Naive thymus-derived CD4-positive, alpha-beta T cell (primary cell): ENCODE results near the gene VPS13D. TPM values are rescaled to one million over a fixed set of nuclear protein-coding genes. Genes with fewer than 3 reads are reported as not detected.

ENCODE experiments used
- ATAC-seq: fragments of 150-1000 bp; cut with Tn5 transposase; 2 replicates; pipeline ENCODE4 v1.10.0; 2021; ENCODE audit warnings: mild to moderate bottlenecking, moderate library complexity
- CTCF ChIA-PET: fragments of 350-600 bp; sonication (Branson Sonifier 250); formaldehyde crosslinking; loops from one replicate; lab custom pipeline; 2021; ENCODE audit warnings: antibody characterized with exemption; lab: Charles Lee
- POLR2A ChIA-PET: fragments of 350-600 bp; sonication (Branson Sonifier 250); formaldehyde crosslinking; loops from one replicate; lab custom pipeline; 2021; ENCODE audit warnings: antibody characterized with exemption, inconsistent platforms; lab: Charles Lee
- DNase-seq, 9 donors: peaks; one replicate each; pipeline versions ENCODE4 v3.0.0 to v3.0.0-alpha.2; 2020 to 2022; ENCODE audit warnings: mixed read lengths in 1 of 9
- H3K27ac ChIP-seq: one replicate; pipeline ENCODE4 v1.7.0; 2013; ENCODE audit warnings: mild to moderate bottlenecking, low read depth, low read length, moderate library complexity
- H3K27me3 ChIP-seq, 2 donors: one replicate each; pipeline ENCODE4 v1.7.0; 2013; ENCODE audit warnings: low read length in 2 of 2, mild to moderate bottlenecking in 2 of 2, moderate library complexity in 2 of 2; ENCODE audit not compliant: control insufficient read depth in 2 of 2, insufficient read depth in 2 of 2
- H3K36me3 ChIP-seq, 3 experiments: 1 replicate in 2 of 3; 2 replicates in 1 of 3; pipeline ENCODE4 v1.7.0; 2013; ENCODE audit warnings: low read length in 3 of 3, mild to moderate bottlenecking in 3 of 3, moderate library complexity in 1 of 3; ENCODE audit not compliant: insufficient read depth in 3 of 3, control insufficient read depth in 2 of 3
- H3K4me1 ChIP-seq, 2 donors: one replicate each; pipeline ENCODE4 v1.7.0; 2013; ENCODE audit warnings: low read length in 2 of 2, mild to moderate bottlenecking in 2 of 2, moderate library complexity in 1 of 2; ENCODE audit not compliant: control insufficient read depth in 2 of 2, insufficient read depth in 2 of 2
- H3K4me3 ChIP-seq: 2 replicates; pipeline ENCODE4 v1.7.0; 2013; ENCODE audit warnings: mild to moderate bottlenecking, low read length
- H3K9me3 ChIP-seq, 3 experiments: 1 replicate in 2 of 3; 2 replicates in 1 of 3; pipeline ENCODE4 v1.7.0; 2013; ENCODE audit warnings: low read length in 3 of 3; ENCODE audit not compliant: control insufficient read depth in 2 of 3
- H3K27ac Mint-ChIP-seq, 9 donors: one replicate each; pipeline ENCODE4 v1.8.0; 2020 to 2022; ENCODE audit warnings: mixed read lengths in 9 of 9, mild to moderate bottlenecking in 8 of 9, moderate library complexity in 5 of 9, inconsistent platforms in 2 of 9
- H3K27me3 Mint-ChIP-seq, 5 donors: one replicate each; pipeline ENCODE4 v1.8.0; 2021 to 2022; ENCODE audit warnings: mixed read lengths in 5 of 5, mild to moderate bottlenecking in 1 of 5
- H3K36me3 Mint-ChIP-seq, 5 donors: one replicate each; pipeline ENCODE4 v1.8.0; 2020 to 2022; ENCODE audit warnings: mixed read lengths in 5 of 5, mild to moderate bottlenecking in 3 of 5, inconsistent platforms in 1 of 5
- H3K4me1 Mint-ChIP-seq, 7 donors: one replicate each; pipeline ENCODE4 v1.8.0; 2020 to 2022; ENCODE audit warnings: mixed read lengths in 7 of 7, mild to moderate bottlenecking in 3 of 7, inconsistent platforms in 1 of 7
- H3K4me3 Mint-ChIP-seq, 10 donors: one replicate each; pipeline ENCODE4 v1.8.0; 2020 to 2022; ENCODE audit warnings: mild to moderate bottlenecking in 10 of 10, mixed read lengths in 10 of 10, moderate library complexity in 6 of 10, inconsistent platforms in 2 of 10
- H3K9me3 Mint-ChIP-seq, 11 donors: one replicate each; pipeline ENCODE4 v1.8.0; 2020 to 2022; ENCODE audit warnings: mixed read lengths in 11 of 11, mild to moderate bottlenecking in 4 of 11, inconsistent platforms in 1 of 11, moderate library complexity in 1 of 11
- intact Hi-C, 2 donors: fragments of 100-400 bp; cut with micrococcal nuclease; formaldehyde crosslinking; loops; one replicate each; pipeline ENCODE4 v1.15.1; 2023
- polyA plus RNA-seq, 2 donors: library from polyadenylated mRNA; unstranded; fragments of 300-500 nt; fragmentation: Illumina TruSeq; gene quantifications; one replicate each; pipeline ENCODE4 v1.2.3, GENCODE V29; 2021
- total RNA-seq, 6 experiments: library from RNA in 5 of 6; stranded (reverse) in 5 of 6; gene quantifications; 1 replicate in 5 of 6; 2 replicates in 1 of 6; pipeline ENCODE4 v1.2.3 and lab custom pipeline; 2021 to 2026

Gene VPS13D
- total and polyA plus RNA-seq, 7 experiments from 2014 or later: 6.5 to 94.4 (median 73.2) TPM

- Mint-ChIP-seq H3K36me3 (peaks cover 5 to 45% (median 25%) of the 10 kb centered on the region in 5 donors), H3K27me3 (no peaks in the 10 kb centered on the region), H3K4me3 (no peak overlapping the region), H3K9me3 (no peaks in the 10 kb centered on the region), H3K27ac (peak overlapping the region in 1 of 9 donors; percentile 68), H3K4me1 (peaks cover 0 to 22% (median 1%) of the 10 kb centered on the region in 7 donors)
- Histone ChIP-seq H3K4me1 (no peaks in the 10 kb centered on the region), H3K27me3 (no peaks in the 10 kb centered on the region), H3K9me3 (no peaks in the 10 kb centered on the region), H3K4me3 (no peak overlapping the region), H3K27ac (no peak overlapping the region), H3K36me3 (peaks cover 7 to 70% (median 23%) of the 10 kb centered on the region in 3 experiments)
- ATAC-seq: no peak
- DNase-seq: no peak
- ChIA-PET POLR2A (interaction anchor here (0.7 kb wide), 1 partner anchor 14 kb away, joined by 4 read pairs; no protein-coding TSS in a partner anchor), CTCF (no interaction called here)
- intact Hi-C loops: no loop called here
These were observed 63.6 kb downstream of the VPS13D start for GRCh38 chr1:12293416-12293815.

- H3K36me3 Mint-ChIP-seq: peaks cover 5 to 49% (median 30%) of the 10 kb centered on the region in 5 donors
- H3K4me1 Mint-ChIP-seq: peaks cover 0 to 22% (median 1%) of the 10 kb centered on the region in 7 donors
- Histone ChIP-seq H3K27ac (no peak overlapping the region), H3K36me3 (peaks cover 14 to 71% (median 23%) of the 10 kb centered on the region in 3 experiments), H3K4me1 (no peaks in the 10 kb centered on the region), H3K9me3 (no peaks in the 10 kb centered on the region), H3K4me3 (no peak overlapping the region), H3K27me3 (no peaks in the 10 kb centered on the region)
- ChIA-PET POLR2A (interaction anchor here (0.7 kb wide), 1 partner anchor 14 kb away, joined by 4 read pairs; no protein-coding TSS in a partner anchor), CTCF (no interaction called here)
- no peak overlapping the region for H3K4me3 Mint-ChIP-seq
- ATAC-seq (no peak), DNase-seq (no peak)
- H3K9me3 Mint-ChIP-seq: no peaks in the 10 kb centered on the region
- no peaks in the 10 kb centered on the region for H3K27me3 Mint-ChIP-seq
- intact Hi-C loops: no loop called here
- no peak overlapping the region for H3K27ac Mint-ChIP-seq
These were observed 64.2 kb downstream of the VPS13D start for GRCh38 chr1:12294076-12294475.

DNA sequence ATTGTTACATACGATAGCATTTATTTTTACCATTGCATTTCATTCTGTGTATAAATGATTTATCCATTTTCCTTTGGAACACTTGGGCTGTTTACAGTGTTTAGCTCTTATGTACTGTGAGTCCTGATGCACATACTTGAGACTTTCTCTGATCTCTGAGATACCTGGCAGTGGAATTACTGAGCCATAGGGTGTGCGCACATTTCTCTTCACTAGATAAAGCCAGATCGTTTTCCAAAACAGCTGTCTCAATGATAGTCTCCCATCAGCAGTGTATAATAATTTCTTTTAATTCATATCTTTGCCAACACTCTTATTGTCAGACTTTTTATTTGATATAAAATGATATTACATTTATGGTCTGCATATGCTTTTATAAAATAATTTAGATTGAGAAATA is 66.2 kb downstream of the VPS13D start:
- no peaks in the 10 kb centered on the region for H3K27me3 Mint-ChIP-seq
- Histone ChIP-seq H3K36me3 (peaks cover 16 to 85% (median 21%) of the 10 kb centered on the region in 3 experiments), H3K27me3 (no peaks in the 10 kb centered on the region), H3K27ac (no peak overlapping the region), H3K4me3 (no peak overlapping the region), H3K9me3 (no peaks in the 10 kb centered on the region), H3K4me1 (no peaks in the 10 kb centered on the region)
- ChIA-PET CTCF (interaction anchor here (0.6 kb wide), 1 partner anchor 321 kb away, joined by 6 read pairs; no protein-coding TSS in a partner anchor), POLR2A (no interaction called here)
- H3K36me3 Mint-ChIP-seq: peaks cover 5 to 47% (median 32%) of the 10 kb centered on the region in 5 donors
- ATAC-seq: no peak
- intact Hi-C loops: no loop called here
- H3K9me3 Mint-ChIP-seq: no peaks in the 10 kb centered on the region
- peak overlapping the region in 1 of 9 donors; percentile 26 for H3K27ac Mint-ChIP-seq
- H3K4me3 Mint-ChIP-seq: peak overlapping the region in 1 of 10 donors; percentile 28
- no peak for DNase-seq
- H3K4me1 Mint-ChIP-seq: peaks cover 0 to 22% (median 0%) of the 10 kb centered on the region in 7 donors

DNA sequence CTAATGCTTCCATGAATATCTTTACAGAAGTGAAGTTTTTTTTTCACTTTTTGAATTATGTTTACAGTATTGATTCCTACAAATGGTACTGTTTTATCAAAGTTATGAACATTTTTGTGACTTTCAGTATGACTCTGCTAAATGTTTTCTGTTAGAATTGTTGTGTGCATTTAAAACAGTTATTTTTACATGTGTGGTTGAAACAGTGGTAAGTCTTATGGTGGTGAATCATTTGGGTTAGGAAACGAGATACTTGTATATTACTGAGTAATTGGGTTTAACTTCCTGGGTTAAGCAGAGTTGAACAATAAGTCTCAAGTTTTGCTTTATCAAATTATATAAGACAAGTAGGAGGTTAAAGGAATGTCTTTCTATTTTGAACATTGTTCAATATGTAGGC is 66.8 kb downstream of the VPS13D start:
- H3K36me3 ChIP-seq: peaks cover 17 to 85% (median 19%) of the 10 kb centered on the region in 3 experiments
- no peaks in the 10 kb centered on the region for H3K9me3 ChIP-seq
- DNase-seq (no peak), ATAC-seq (no peak)
- Mint-ChIP-seq H3K4me3 (peak overlapping the region in 1 of 10 donors; percentile 6), H3K9me3 (no peaks in the 10 kb centered on the region), H3K4me1 (peaks cover 0 to 24% (median 0%) of the 10 kb centered on the region in 7 donors), H3K27me3 (no peaks in the 10 kb centered on the region), H3K36me3 (peaks cover 5 to 43% (median 27%) of the 10 kb centered on the region in 5 donors), H3K27ac (peak overlapping the region in 3 of 9 donors; percentile 5 to 29 (median 9))
- POLR2A ChIA-PET: no interaction called here
- no peaks in the 10 kb centered on the region for H3K4me1 ChIP-seq
- CTCF ChIA-PET: interaction anchor here (0.6 kb wide), 1 partner anchor 321 kb away, joined by 6 read pairs; no protein-coding TSS in a partner anchor
- intact Hi-C loops: no loop called here
- H3K27me3 ChIP-seq: no peaks in the 10 kb centered on the region
- no peak overlapping the region for H3K27ac ChIP-seq
- H3K4me3 ChIP-seq: no peak overlapping the region

GRCh38 chr1:12300706-12301105 is 70.9 kb downstream of the VPS13D start:
- no peak overlapping the region for H3K27ac Mint-ChIP-seq
- Histone ChIP-seq H3K27ac (no peak overlapping the region), H3K4me1 (no peaks in the 10 kb centered on the region), H3K27me3 (no peaks in the 10 kb centered on the region), H3K36me3 (peaks cover 7 to 85% (median 22%) of the 10 kb centered on the region in 3 experiments), H3K4me3 (no peak overlapping the region), H3K9me3 (no peaks in the 10 kb centered on the region)
- POLR2A ChIA-PET: no interaction called here
- H3K9me3 Mint-ChIP-seq: no peaks in the 10 kb centered on the region
- no peak overlapping the region for H3K4me3 Mint-ChIP-seq
- no peak for ATAC-seq
- intact Hi-C loops: no loop called here
- peaks cover 0 to 26% (median 0%) of the 10 kb centered on the region in 7 donors for H3K4me1 Mint-ChIP-seq
- CTCF ChIA-PET: interaction anchor here (0.6 kb wide), 1 partner anchor 9 kb away, joined by 4 read pairs; no protein-coding TSS in a partner anchor
- DNase-seq: no peak
- H3K36me3 Mint-ChIP-seq: peaks cover 15 to 55% (median 32%) of the 10 kb centered on the region in 5 donors
- no peaks in the 10 kb centered on the region for H3K27me3 Mint-ChIP-seq

DNA sequence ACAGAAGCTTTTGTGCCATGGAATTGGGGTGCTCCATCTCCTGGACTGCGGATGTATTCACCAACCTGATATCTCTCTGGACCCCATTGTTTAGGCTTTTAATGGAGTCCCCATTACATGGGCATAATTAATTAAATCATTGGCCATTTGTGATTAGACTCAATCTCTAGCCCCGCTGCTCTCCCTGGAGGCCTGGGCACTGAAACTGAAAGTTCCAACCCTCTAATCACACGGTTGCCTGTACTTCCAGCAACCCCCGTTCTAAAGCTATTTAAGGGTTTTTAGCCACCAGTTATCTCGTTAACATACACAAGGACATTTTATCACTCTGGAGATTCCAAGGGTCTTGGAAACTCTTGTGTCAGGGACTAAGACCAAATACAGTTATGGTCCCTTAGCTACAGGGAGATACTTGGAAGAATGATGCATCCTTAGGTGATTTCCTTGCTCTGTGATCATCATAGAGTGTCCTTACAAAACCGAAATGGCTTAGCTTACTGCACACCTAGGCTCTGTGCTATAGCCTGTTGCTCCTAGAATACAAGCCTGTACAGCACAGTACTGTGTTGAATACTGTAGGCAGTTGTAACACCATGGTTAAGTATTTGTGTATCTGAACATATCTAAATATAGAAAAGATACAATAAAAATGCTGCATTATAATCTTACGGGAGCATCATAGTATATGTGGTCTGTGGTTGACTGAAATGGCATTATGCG is 71.8 kb downstream of the VPS13D start:
- peaks cover 4 to 84% (median 28%) of the 10 kb centered on the region in 3 experiments for H3K36me3 ChIP-seq
- ChIA-PET CTCF (interaction anchor here (0.7 kb wide), 1 partner anchor 357 kb away, joined by 3 read pairs; no protein-coding TSS in a partner anchor), POLR2A (no interaction called here)
- Mint-ChIP-seq H3K4me1 (peaks cover 0 to 19% (median 0%) of the 10 kb centered on the region in 7 donors), H3K27me3 (no peaks in the 10 kb centered on the region), H3K4me3 (no peak overlapping the region), H3K27ac (peak overlapping the region in 3 of 9 donors; percentile 30 to 65 (median 42)), H3K36me3 (peaks cover 15 to 55% (median 32%) of the 10 kb centered on the region in 5 donors), H3K9me3 (no peaks in the 10 kb centered on the region)
- no peaks in the 10 kb centered on the region for H3K4me1 ChIP-seq
- no peaks in the 10 kb centered on the region for H3K9me3 ChIP-seq
- intact Hi-C loops: no loop called here
- H3K27ac ChIP-seq: no peak overlapping the region
- ATAC-seq (no peak), DNase-seq (no peak)
- no peak overlapping the region for H3K4me3 ChIP-seq
- H3K27me3 ChIP-seq: no peaks in the 10 kb centered on the region
